Prostate gland (tissue), 2 donors: ENCODE results near the gene APBA1.

Source experiments
- CTCF ChIP-seq, 4 experiments: fragments of 200-600 bp in 2 of 4; fragments of 450-650 bp in 2 of 4; sonication (generic) in 2 of 4; IDR thresholded peaks; 1 replicate in 3 of 4; 2 replicates in 1 of 4; pipeline ENCODE4 v1.5.1; 2016 to 2019; ENCODE audit warnings: antibody characterized with exemption in 4 of 4, mild to moderate bottlenecking in 2 of 4, moderate library complexity in 2 of 4
- POLR2A ChIP-seq: fragments of 450-650 bp; IDR thresholded peaks from one replicate; pipeline ENCODE4 v1.6.1; 2016; ENCODE audit warnings: antibody characterized with exemption, mild to moderate bottlenecking
- POLR2AphosphoS5 ChIP-seq: sonication (generic); formaldehyde crosslinking; IDR thresholded peaks from one replicate; pipeline ENCODE4 v1.6.1; 2017; ENCODE audit warnings: antibody characterized with exemption

DNA sequence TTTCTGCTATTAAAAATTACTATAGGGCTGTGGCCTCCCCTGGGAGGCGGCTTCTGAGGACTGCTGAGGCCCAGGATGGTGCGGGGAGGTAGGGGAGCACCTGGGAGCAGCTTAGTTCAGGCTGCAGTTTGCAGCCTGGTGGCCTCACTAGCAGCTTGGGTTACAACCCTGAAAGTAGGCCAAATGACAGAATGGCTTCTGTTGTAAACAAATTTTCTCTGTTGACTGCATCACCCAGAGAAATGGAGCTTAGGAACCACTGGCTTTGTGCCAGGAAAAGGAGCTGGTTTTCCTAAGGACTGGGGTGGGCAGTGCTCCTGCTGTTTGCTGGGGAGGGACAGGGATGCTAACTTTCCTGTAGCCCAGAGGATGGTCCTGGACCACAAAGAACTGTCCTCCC lies 216.9 kb downstream of the APBA1 start:
- TF ChIP-seq CTCF (IDR thresholded peaks at IDR 0.05) (no peak), POLR2A (no peak), POLR2AphosphoS5 (no peak)
